Endometrial microvascular endothelial cells (primary cell): ENCODE results near the gene CHIT1. TPM values are rescaled to one million over a fixed set of nuclear protein-coding genes. Genes with fewer than 3 reads are reported as not detected.

Experiments used
- in situ Hi-C: cut with HindIII; loops from 2 replicates; pipeline ENCODE4 v1.10.0; 2017; ENCODE audit warnings: low sequenced_read_pairs, low pct_unique_long_range_greater_than_20kb; ENCODE audit errors: inconsistent ontology term
- total RNA-seq: library from RNA; depleted of rRNA; stranded (reverse); fragments of >200 nt; gene quantifications from one replicate; pipeline ENCODE4 v1.2.3, GENCODE V29; 2015; ENCODE audit errors: inconsistent ontology term

The CHIT1 gene
- total RNA-seq, 1 donor from 2014 or later = not detected

- in situ Hi-C loops = no loop called here
Measured at GRCh38 chr1:203169770-203170520, 59.5 kb downstream of the CHIT1 start.

GRCh38 chr1:203168991-203169390 lies 60.5 kb downstream of the CHIT1 start:
- in situ Hi-C loops = no loop called here

- in situ Hi-C loops = no loop called here
Measured at GRCh38 chr1:203168256-203168786, 61.2 kb downstream of the CHIT1 start.

GRCh38 chr1:203167913-203168200 lies 61.6 kb downstream of the CHIT1 start:
- in situ Hi-C loops = no loop called here

- in situ Hi-C loops = no loop called here
Measured at GRCh38 chr1:203167026-203167912, 62.2 kb downstream of the CHIT1 start.

GRCh38 chr1:203166192-203166940 lies 63.1 kb downstream of the CHIT1 start:
- in situ Hi-C loops = no loop called here

Other genes starting within 250 kb of the CHIT1 start
- gene TMEM183A, start 222.3 kb downstream of the CHIT1 start, total RNA-seq = 81.2 TPM
- gene PPFIA4, start 203.2 kb downstream of the CHIT1 start, total RNA-seq = 0.09 TPM
- gene MYOG, start 143.7 kb downstream of the CHIT1 start, total RNA-seq = not detected
- gene ADORA1, start 101.9 kb downstream of the CHIT1 start, total RNA-seq = not detected
- not detected for gene MYBPH, start 53.8 kb downstream of the CHIT1 start, total RNA-seq
- not detected for gene CHI3L1, start 43.0 kb downstream of the CHIT1 start, total RNA-seq
- 21.4 TPM for gene BTG2, start 75.8 kb upstream of the CHIT1 start, total RNA-seq
- not detected for gene FMOD, start 121.4 kb upstream of the CHIT1 start, total RNA-seq
- gene PRELP, start 246.1 kb upstream of the CHIT1 start, total RNA-seq = not detected